Measurements from ENCODE around the gene BTLA.
"Not testable (repeated sequence)": the region's sequence is repeated elsewhere in the genome, so short reads cannot be mapped to it uniquely, and the experiment has no call there.

Gene BTLA

DNA sequence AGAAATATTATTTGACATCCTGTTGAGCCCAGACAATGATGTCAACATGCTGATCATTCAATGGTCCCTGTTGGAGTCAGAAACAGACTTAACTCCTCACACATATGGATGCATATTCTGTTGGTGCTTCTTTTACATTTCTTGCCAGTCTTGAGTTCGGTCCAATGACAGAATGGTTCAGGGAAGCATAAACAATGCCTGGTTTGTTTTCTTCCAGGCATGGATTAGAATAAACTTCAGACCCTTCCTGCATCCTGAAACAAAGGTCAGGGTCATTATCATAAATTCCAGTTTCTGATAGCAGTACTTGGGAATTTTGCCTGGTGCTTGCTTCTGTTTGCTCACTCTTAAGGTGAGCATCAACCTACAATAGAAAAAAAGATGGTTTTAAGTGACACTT, 33.3 kb downstream of the BTLA start:
- Histone ChIP-seq H3K4me1 (ENCODE audit: control insufficient read depth, low read depth, low read length) (no peaks in the 10 kb centered on the region), H3K27me3 (ENCODE audit: control insufficient read depth, insufficient read depth, low read length) (no peaks in the 10 kb centered on the region), H3K9ac (ENCODE audit: low read length) (no peak overlapping the region), H3K9me3 (ENCODE audit: control insufficient read depth, low read depth, low read length) (no peaks in the 10 kb centered on the region), H3K4me3 (ENCODE audit: low read length) (no peak overlapping the region), H3K36me3 (ENCODE audit: control insufficient read depth, low read depth, low read length) (no peaks in the 10 kb centered on the region), H3K27ac (ENCODE audit: low read length) (no peak overlapping the region)

DNA sequence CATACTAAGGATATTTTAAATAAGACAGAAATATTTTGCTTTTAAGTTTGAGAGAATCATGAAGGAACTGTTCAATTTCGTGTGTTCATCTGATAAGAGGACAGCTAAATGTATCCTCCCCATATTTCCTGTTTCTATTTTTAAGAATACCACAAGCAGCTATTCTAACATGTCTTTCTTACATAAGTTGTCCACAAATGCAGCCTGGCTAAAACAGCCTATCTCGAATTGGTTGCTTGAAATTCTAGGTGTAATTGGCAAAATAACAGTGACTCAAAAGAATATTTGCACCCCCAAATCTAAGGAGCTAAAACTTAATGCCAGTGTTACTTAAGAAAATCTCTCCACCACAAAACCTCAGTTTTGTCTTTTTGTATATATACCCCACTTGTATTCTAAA, 35.0 kb downstream of the BTLA start:
- Histone ChIP-seq H3K4me1 (ENCODE audit: control insufficient read depth, low read depth, low read length) (no peaks in the 10 kb centered on the region), H3K9ac (ENCODE audit: low read length) (no peak overlapping the region), H3K27ac (ENCODE audit: low read length) (no peak overlapping the region)

DNA sequence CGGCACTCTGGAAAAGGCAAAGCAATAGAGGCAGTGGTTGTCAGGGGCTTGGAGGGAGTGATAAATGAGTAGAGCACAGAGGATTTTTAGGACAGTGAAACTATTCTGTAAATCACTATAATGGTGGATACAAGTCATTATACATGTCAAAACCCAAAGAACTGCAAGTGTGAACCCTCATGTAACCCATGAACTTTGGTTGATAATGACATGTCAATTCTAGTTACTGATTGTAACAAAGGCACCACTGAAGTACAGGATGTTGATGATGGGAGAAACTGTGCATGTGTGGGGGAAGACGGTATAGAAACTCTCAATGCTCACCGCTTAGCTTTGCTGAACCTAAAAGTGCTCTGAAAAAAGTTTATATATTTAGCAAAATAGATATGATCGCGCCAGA, 36.0 kb downstream of the BTLA start:
- H3K9ac ChIP-seq (ENCODE audit: low read length) = no peak overlapping the region
- H3K36me3 ChIP-seq (ENCODE audit: control insufficient read depth, low read depth, low read length) = no peaks in the 10 kb centered on the region
- no peaks in the 10 kb centered on the region for H3K9me3 ChIP-seq (ENCODE audit: control insufficient read depth, low read depth, low read length)
- no peak overlapping the region for H3K27ac ChIP-seq (ENCODE audit: low read length)
- no peak overlapping the region for H3K4me3 ChIP-seq (ENCODE audit: low read length)
- no peaks in the 10 kb centered on the region for H3K4me1 ChIP-seq (ENCODE audit: control insufficient read depth, low read depth, low read length)
- no peaks in the 10 kb centered on the region for H3K27me3 ChIP-seq (ENCODE audit: control insufficient read depth, insufficient read depth, low read length)

More for the DNA sequence above, 35.0 kb downstream of the BTLA start:
- H3K4me3 ChIP-seq (ENCODE audit: low read length) = no peak overlapping the region
- no peaks in the 10 kb centered on the region for H3K27me3 ChIP-seq (ENCODE audit: control insufficient read depth, insufficient read depth, low read length)
- H3K36me3 ChIP-seq (ENCODE audit: control insufficient read depth, low read depth, low read length) = no peaks in the 10 kb centered on the region
- no peaks in the 10 kb centered on the region for H3K9me3 ChIP-seq (ENCODE audit: control insufficient read depth, low read depth, low read length)

DNA sequence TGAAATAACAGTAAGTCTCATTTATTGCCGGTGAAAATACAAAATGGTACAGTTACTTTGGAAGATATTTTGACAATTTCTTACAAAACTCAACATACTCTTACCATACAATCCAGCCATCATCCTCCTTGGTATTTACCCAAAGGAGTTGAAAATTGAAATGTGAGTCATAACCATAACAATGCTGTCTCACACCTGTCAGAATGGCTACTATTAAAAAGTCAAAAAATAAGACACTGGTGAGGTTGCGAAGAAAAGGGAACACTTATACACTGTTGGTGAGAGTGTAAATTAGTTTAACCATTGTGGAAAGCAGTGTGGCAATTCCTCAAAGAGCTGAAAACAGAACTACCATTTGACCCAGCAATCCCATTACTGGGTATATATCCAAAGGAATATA, 37.5 kb downstream of the BTLA start:
- not testable (repeated sequence) for H3K27me3 ChIP-seq (ENCODE audit: control insufficient read depth, insufficient read depth, low read length); H3K36me3 ChIP-seq (ENCODE audit: control insufficient read depth, low read depth, low read length); H3K9ac ChIP-seq (ENCODE audit: low read length); H3K4me1 ChIP-seq (ENCODE audit: control insufficient read depth, low read depth, low read length); H3K27ac ChIP-seq (ENCODE audit: low read length); H3K9me3 ChIP-seq (ENCODE audit: control insufficient read depth, low read depth, low read length); H3K4me3 ChIP-seq (ENCODE audit: low read length)

DNA sequence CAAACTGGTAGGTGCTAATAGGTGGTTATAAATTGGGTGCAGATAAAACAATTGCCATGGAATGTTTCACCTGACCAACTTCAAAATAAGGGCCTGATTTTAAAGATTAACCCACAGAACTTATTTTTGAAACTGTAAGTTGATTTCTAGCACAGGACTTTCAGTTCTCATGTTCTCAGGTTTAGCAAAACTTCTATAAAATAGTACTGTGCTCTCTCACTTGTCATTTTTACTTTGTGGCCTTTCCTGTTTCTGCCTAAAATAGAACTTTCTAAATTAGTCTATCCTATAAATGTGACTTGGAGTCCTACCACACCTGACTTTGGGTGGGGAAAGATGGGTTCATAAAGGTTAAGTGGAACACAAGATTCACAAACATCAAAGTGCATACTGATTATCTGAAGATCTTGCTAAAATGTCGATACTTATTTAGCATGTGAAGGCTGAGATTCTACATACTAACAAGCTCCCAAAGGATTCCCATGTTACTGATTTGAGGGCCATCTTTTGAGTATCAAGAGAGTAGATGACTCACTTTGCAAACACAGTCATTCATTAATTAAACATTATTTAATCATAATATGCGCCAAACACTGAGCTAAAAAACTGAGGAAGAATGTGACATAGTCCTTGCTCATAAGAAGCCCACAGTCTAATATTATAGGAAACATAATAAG, 38.6 kb downstream of the BTLA start:
- no peak overlapping the region for H3K9ac ChIP-seq (ENCODE audit: low read length)
- H3K4me3 ChIP-seq (ENCODE audit: low read length) = no peak overlapping the region
- no peaks in the 10 kb centered on the region for H3K36me3 ChIP-seq (ENCODE audit: control insufficient read depth, low read depth, low read length)
- no peaks in the 10 kb centered on the region for H3K4me1 ChIP-seq (ENCODE audit: control insufficient read depth, low read depth, low read length)
- no peaks in the 10 kb centered on the region for H3K9me3 ChIP-seq (ENCODE audit: control insufficient read depth, low read depth, low read length)
- H3K27ac ChIP-seq (ENCODE audit: low read length) = no peak overlapping the region
- H3K27me3 ChIP-seq (ENCODE audit: control insufficient read depth, insufficient read depth, low read length) = no peaks in the 10 kb centered on the region

DNA sequence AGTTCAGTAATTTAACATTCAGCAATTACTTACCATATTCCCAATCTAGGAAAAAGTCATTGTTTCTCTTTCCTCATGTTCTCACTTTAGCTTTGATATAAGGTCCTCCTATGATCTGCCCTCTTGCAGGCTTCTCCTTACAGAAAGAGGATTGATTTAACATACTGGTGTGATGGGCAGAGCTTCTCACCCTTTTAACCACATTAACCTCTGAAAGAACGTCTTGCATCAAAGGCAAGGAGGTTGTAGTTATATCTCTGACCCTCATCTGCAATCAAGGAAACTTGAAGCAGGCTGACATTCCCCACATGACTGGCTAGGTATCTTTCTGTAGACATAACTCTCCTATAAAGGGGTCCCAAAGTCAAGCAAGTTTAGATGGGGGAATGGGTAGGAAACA, 39.5 kb downstream of the BTLA start:
- Histone ChIP-seq H3K9ac (ENCODE audit: low read length) (no peak overlapping the region), H3K4me3 (ENCODE audit: low read length) (no peak overlapping the region), H3K27ac (ENCODE audit: low read length) (no peak overlapping the region), H3K36me3 (ENCODE audit: control insufficient read depth, low read depth, low read length) (no peaks in the 10 kb centered on the region), H3K9me3 (ENCODE audit: control insufficient read depth, low read depth, low read length) (no peaks in the 10 kb centered on the region), H3K27me3 (ENCODE audit: control insufficient read depth, insufficient read depth, low read length) (no peaks in the 10 kb centered on the region), H3K4me1 (ENCODE audit: control insufficient read depth, low read depth, low read length) (no peaks in the 10 kb centered on the region)

DNA sequence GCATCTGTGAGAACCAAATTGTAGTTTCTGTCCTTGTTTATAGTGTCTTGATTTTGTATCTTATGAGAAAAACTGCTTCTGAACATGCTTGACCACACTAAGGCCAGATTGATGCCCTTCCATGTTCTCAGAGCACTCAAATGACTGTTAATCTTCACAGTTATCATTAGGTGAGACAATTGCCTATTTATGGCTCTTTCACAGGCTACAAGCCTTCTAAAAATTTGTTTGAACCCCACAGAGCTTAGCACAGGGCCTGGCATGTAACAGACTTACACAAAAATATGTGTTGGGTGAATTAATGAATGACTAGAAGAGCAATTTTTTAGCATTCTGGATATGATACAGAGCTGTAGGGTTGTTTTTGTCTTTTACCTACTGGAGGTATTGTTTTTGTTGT, 43.1 kb downstream of the BTLA start:
- H3K36me3 ChIP-seq (ENCODE audit: control insufficient read depth, low read depth, low read length) = no peaks in the 10 kb centered on the region

DNA sequence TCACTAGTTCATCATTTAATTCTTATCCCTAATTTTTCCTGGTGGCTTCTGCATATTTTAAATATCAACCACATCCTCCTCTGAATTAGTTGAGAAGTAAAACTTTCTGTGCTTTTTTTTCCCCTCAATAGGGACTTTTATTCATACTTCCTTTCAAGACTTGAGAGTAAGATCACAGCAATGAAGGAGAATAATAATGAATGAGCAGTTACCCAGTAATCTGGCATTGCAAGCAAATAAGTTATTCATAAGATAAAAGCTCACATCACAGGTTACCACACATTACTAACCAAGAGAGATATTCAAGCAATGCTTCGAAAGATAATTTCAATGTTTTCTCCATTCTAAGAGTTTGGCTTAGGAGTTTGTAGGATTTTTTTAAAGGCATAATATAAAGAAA, 50.3 kb downstream of the BTLA start:
- no peaks in the 10 kb centered on the region for H3K4me1 ChIP-seq (ENCODE audit: control insufficient read depth, low read depth, low read length)
- no peak overlapping the region for H3K27ac ChIP-seq (ENCODE audit: low read length)
- no peaks in the 10 kb centered on the region for H3K9me3 ChIP-seq (ENCODE audit: control insufficient read depth, low read depth, low read length)
- H3K9ac ChIP-seq (ENCODE audit: low read length) = no peak overlapping the region
- H3K27me3 ChIP-seq (ENCODE audit: control insufficient read depth, insufficient read depth, low read length) = no peaks in the 10 kb centered on the region
- H3K4me3 ChIP-seq (ENCODE audit: low read length) = no peak overlapping the region
- no peaks in the 10 kb centered on the region for H3K36me3 ChIP-seq (ENCODE audit: control insufficient read depth, low read depth, low read length)

More for the DNA sequence above, 43.1 kb downstream of the BTLA start:
- Histone ChIP-seq H3K27me3 (ENCODE audit: control insufficient read depth, insufficient read depth, low read length) (no peaks in the 10 kb centered on the region), H3K9me3 (ENCODE audit: control insufficient read depth, low read depth, low read length) (no peaks in the 10 kb centered on the region), H3K27ac (ENCODE audit: low read length) (no peak overlapping the region), H3K4me3 (ENCODE audit: low read length) (no peak overlapping the region), H3K9ac (ENCODE audit: low read length) (no peak overlapping the region), H3K4me1 (ENCODE audit: control insufficient read depth, low read depth, low read length) (no peaks in the 10 kb centered on the region)

DNA sequence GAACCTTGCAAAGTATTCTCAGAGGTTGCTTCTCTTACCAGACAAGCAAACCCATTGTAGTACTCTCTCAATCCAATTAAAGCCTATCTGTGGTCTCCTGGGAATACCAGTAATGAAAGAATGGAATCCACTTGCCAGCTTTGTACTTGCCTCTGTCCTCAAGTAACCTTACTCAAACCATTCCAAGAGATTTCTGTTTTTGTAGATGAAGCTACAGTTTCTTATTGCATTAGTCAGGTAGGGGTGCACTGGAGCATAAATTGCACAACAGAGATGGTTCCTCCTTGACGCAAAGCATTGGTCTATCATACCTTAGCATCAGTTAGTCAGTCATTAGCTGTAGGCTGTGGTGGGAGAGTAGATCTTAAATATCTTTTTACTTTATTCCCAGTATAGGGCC, 52.9 kb downstream of the BTLA start:
- Histone ChIP-seq H3K36me3 (ENCODE audit: control insufficient read depth, low read depth, low read length) (no peaks in the 10 kb centered on the region), H3K27ac (ENCODE audit: low read length) (no peak overlapping the region), H3K4me3 (ENCODE audit: low read length) (no peak overlapping the region), H3K27me3 (ENCODE audit: control insufficient read depth, insufficient read depth, low read length) (no peaks in the 10 kb centered on the region), H3K4me1 (ENCODE audit: control insufficient read depth, low read depth, low read length) (no peaks in the 10 kb centered on the region), H3K9me3 (ENCODE audit: control insufficient read depth, low read depth, low read length) (no peaks in the 10 kb centered on the region), H3K9ac (ENCODE audit: low read length) (no peak overlapping the region)

DNA sequence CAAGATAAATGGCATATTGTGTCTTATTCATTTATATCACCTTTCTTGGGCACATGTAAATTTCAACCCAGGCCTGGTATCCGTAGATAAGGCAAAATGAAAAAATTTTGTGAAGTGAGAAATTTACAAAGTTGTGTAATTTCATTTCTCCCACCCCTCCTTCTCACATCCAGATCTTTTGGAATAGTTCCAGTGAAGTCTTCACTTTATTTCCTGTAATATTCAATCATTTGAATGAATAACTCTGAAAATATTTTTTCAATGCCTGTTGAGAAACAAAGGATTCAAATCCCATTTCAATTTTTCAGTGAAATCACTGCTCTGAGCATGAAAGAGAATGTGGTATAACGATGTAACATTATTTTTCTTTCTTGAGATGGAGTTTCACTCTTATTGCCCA, 53.4 kb downstream of the BTLA start:
- H3K27ac ChIP-seq (ENCODE audit: low read length) = no peak overlapping the region
- no peak overlapping the region for H3K9ac ChIP-seq (ENCODE audit: low read length)
- H3K4me3 ChIP-seq (ENCODE audit: low read length) = no peak overlapping the region
- H3K4me1 ChIP-seq (ENCODE audit: control insufficient read depth, low read depth, low read length) = no peaks in the 10 kb centered on the region
- no peaks in the 10 kb centered on the region for H3K36me3 ChIP-seq (ENCODE audit: control insufficient read depth, low read depth, low read length)
- no peaks in the 10 kb centered on the region for H3K9me3 ChIP-seq (ENCODE audit: control insufficient read depth, low read depth, low read length)
- no peaks in the 10 kb centered on the region for H3K27me3 ChIP-seq (ENCODE audit: control insufficient read depth, insufficient read depth, low read length)

DNA sequence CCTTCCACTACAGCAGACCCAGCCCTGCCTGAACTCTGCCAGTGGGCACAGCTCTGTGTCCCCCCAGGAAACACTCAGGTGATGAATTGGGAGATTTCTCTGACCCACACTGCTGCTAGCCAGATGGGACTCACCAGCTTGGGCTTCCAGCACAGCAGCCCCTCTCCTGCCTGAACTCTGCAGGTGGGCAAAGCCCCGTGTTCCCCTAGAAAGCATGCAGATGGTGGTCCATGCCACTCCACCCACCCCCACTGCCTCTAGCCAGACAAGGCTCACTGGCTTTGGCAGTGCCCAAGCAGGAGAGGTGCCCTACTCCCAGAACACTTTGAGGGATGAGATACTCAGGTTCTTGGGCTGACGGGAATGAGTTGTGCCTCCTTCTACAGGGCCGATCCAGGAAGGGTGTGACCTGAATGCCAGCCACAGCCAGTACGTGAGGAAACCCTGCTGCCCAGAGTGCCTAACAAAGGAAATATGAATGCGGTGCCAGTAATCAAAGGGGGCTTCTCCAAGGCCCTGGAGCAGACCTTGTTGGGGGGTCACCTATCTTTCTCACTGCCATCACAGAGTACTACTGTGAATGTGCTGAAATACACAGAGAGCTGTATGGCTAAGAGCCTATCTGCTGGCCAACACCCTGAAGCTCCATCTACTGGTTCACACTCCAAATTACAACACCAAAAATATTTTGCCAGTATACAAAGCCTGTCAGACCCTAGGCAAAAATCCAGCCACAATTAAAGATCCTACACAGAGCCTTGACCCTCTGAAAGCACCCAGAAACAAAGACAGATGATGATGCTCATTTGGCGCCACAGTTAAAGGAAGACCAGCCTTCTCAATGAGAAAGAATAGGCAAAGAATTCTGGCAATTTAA, 61.9 kb downstream of the BTLA start:
- no peaks in the 10 kb centered on the region for H3K36me3 ChIP-seq (ENCODE audit: control insufficient read depth, low read depth, low read length)
- H3K4me1 ChIP-seq (ENCODE audit: control insufficient read depth, low read depth, low read length) = no peaks in the 10 kb centered on the region
- no peak overlapping the region for H3K27ac ChIP-seq (ENCODE audit: low read length)
- peaks cover 14% of the 10 kb centered on the region for H3K9me3 ChIP-seq (ENCODE audit: control insufficient read depth, low read depth, low read length)
- H3K9ac ChIP-seq (ENCODE audit: low read length) = no peak overlapping the region
- no peak overlapping the region for H3K4me3 ChIP-seq (ENCODE audit: low read length)
- no peaks in the 10 kb centered on the region for H3K27me3 ChIP-seq (ENCODE audit: control insufficient read depth, insufficient read depth, low read length)

DNA sequence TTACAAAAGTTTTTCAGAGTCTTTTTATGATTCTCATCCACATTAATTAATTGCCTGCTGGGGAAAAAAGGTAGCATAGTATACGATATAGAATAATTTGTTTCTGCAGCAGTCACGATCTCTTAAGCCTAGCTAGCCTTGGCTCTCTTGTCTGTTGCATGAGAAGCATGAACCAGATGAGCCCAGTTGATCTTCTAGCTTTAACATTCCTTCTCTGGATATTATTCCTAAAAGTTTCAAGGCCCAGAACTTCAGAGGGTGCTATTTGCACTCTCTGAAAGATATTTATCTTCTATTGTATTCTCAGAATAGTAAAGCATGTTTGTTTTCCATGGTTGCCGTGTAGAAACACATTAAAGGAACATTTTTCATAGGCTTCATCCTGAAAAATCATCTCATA, 69.3 kb downstream of the BTLA start:
- Histone ChIP-seq H3K4me3 (ENCODE audit: low read length) (no peak overlapping the region), H3K27ac (ENCODE audit: low read length) (no peak overlapping the region), H3K4me1 (ENCODE audit: control insufficient read depth, low read depth, low read length) (peaks cover 12% of the 10 kb centered on the region), H3K9me3 (ENCODE audit: control insufficient read depth, low read depth, low read length) (no peaks in the 10 kb centered on the region), H3K9ac (ENCODE audit: low read length) (no peak overlapping the region), H3K36me3 (ENCODE audit: control insufficient read depth, low read depth, low read length) (no peaks in the 10 kb centered on the region), H3K27me3 (ENCODE audit: control insufficient read depth, insufficient read depth, low read length) (no peaks in the 10 kb centered on the region)
